Measurements from ENCODE around the gene GRAMD1C. TPM values are rescaled to one million over a fixed set of nuclear protein-coding genes. Genes with fewer than 3 reads are reported as not detected.
A peak's percentile ranks its signal among the peaks of the same experiment; 100 is the strongest.

The GRAMD1C gene
- total RNA-seq, 1 donor from 2014 or later = 2.4 TPM

- H3K27me3 Mint-ChIP-seq (ENCODE audit: low read depth) = peaks cover 3% of the 10 kb centered on the region
- H3K4me3 Mint-ChIP-seq = no peak overlapping the region
- DNase-seq (ENCODE audit: low read depth, low spot score) = no peak
- no peaks in the 10 kb centered on the region for H3K4me1 Mint-ChIP-seq
- TF ChIP-seq CTCF (conservative IDR thresholded peaks at IDR 0.05) = no peak
- no peak overlapping the region for H3K27ac Mint-ChIP-seq (ENCODE audit: unreplicated experiment)
- no peaks in the 10 kb centered on the region for H3K36me3 Mint-ChIP-seq (ENCODE audit: low read depth)
- H3K9me3 Mint-ChIP-seq = no peaks in the 10 kb centered on the region
These were observed 76.1 kb downstream of the GRAMD1C start for GRCh38 chr3:113914646-113915045.

GRCh38 chr3:113927556-113927955 lies 89.0 kb downstream of the GRAMD1C start:
- Mint-ChIP-seq H3K4me3 (no peak overlapping the region), H3K4me1 (no peaks in the 10 kb centered on the region), H3K9me3 (peaks cover 27% of the 10 kb centered on the region), H3K27me3 (ENCODE audit: low read depth) (peaks cover 5% of the 10 kb centered on the region), H3K27ac (ENCODE audit: unreplicated experiment) (no peak overlapping the region), H3K36me3 (ENCODE audit: low read depth) (peaks cover 6% of the 10 kb centered on the region)
- TF ChIP-seq CTCF (conservative IDR thresholded peaks at IDR 0.05) = no peak
- DNase-seq (ENCODE audit: low read depth, low spot score) = no peak

GRCh38 chr3:113946831-113947230 lies 108.2 kb downstream of the GRAMD1C start:
- no peak overlapping the region for H3K27ac Mint-ChIP-seq (ENCODE audit: unreplicated experiment)
- H3K27me3 Mint-ChIP-seq (ENCODE audit: low read depth) = peaks cover 68% of the 10 kb centered on the region
- no peaks in the 10 kb centered on the region for H3K9me3 Mint-ChIP-seq
- H3K36me3 Mint-ChIP-seq (ENCODE audit: low read depth) = no peaks in the 10 kb centered on the region
- peak overlapping the region; percentile 83 for H3K4me3 Mint-ChIP-seq
- H3K4me1 Mint-ChIP-seq = peaks cover 4% of the 10 kb centered on the region
- TF ChIP-seq CTCF (conservative IDR thresholded peaks at IDR 0.05) = no peak
- DNase-seq (ENCODE audit: low read depth, low spot score) = no peak

- TF ChIP-seq CTCF (conservative IDR thresholded peaks at IDR 0.05) = no peak
- no peaks in the 10 kb centered on the region for H3K9me3 Mint-ChIP-seq
- peak within 1 kb of the TSS; percentile 83 for H3K4me3 Mint-ChIP-seq
- DNase-seq (ENCODE audit: low read depth, low spot score) = peak; percentile 22
- no peaks in the 10 kb centered on the region for H3K36me3 Mint-ChIP-seq (ENCODE audit: low read depth)
- no peak within 1 kb of the TSS for H3K27ac Mint-ChIP-seq (ENCODE audit: unreplicated experiment)
- peaks cover 4% of the 10 kb centered on the region for H3K4me1 Mint-ChIP-seq
- H3K27me3 Mint-ChIP-seq (ENCODE audit: low read depth) = peaks cover 71% of the 10 kb centered on the region
These were observed 108.9 kb downstream of the GRAMD1C start, which contains the start of gene ZDHHC23 for GRCh38 chr3:113947372-113948014. Gene ZDHHC23 (plus strand): TSS chr3:113948013. CDS start chr3:113948803, 790 bp downstream.

GRCh38 chr3:113948015-113948917 lies 109.7 kb downstream of the GRAMD1C start:
- H3K4me1 Mint-ChIP-seq = peaks cover 4% of the 10 kb centered on the region
- peak; percentile 23 for DNase-seq (ENCODE audit: low read depth, low spot score)
- TF ChIP-seq CTCF (conservative IDR thresholded peaks at IDR 0.05) = peak; percentile 22
- H3K27me3 Mint-ChIP-seq (ENCODE audit: low read depth) = peaks cover 78% of the 10 kb centered on the region
- no peak overlapping the region for H3K27ac Mint-ChIP-seq (ENCODE audit: unreplicated experiment)
- H3K36me3 Mint-ChIP-seq (ENCODE audit: low read depth) = no peaks in the 10 kb centered on the region
- H3K9me3 Mint-ChIP-seq = no peaks in the 10 kb centered on the region
- peak overlapping the region; percentile 65 for H3K4me3 Mint-ChIP-seq
